Measurements from ENCODE around the gene TMEM240. TPM values are rescaled to one million over a fixed set of nuclear protein-coding genes. Genes with fewer than 3 reads are reported as not detected.

Gene TMEM240
- total and polyA plus RNA-seq, 2 experiments from 2014 or later, result 1.8 to 5.1 TPM

GRCh38 chr1:1489231-1489630 lies 51.2 kb downstream of the TMEM240 start:
- no peak for TF ChIP-seq CTCF (conservative IDR thresholded peaks at IDR 0.05; ENCODE audit: low read depth in 2 of 2)
- no peak for TF ChIP-seq STAT1 (IDR thresholded peaks at IDR 0.05; ENCODE audit: unreplicated experiment)
- no peak for TF ChIP-seq REST (IDR thresholded peaks at IDR 0.05; ENCODE audit: unreplicated experiment)
- TF ChIP-seq ZNF114 (CRISPR knock-in tag; IDR thresholded peaks at IDR 0.05), result no peak
- TF ChIP-seq EZH2phosphoT487 (IDR thresholded peaks at IDR 0.05; ENCODE audit: unreplicated experiment), result no peak
- TF ChIP-seq ZNF331 (CRISPR knock-in tag; IDR thresholded peaks at IDR 0.05; ENCODE audit: low read depth), result no peak
- no peak for TF ChIP-seq ETS1 (IDR thresholded peaks at IDR 0.05)
- no peak for TF ChIP-seq CREB1 (CRISPR knock-in tag; IDR thresholded peaks at IDR 0.05; ENCODE audit: low read depth)
- no peak for TF ChIP-seq ZNF462 (CRISPR knock-in tag; IDR thresholded peaks at IDR 0.05)
- no peak for TF ChIP-seq EZH2 (IDR thresholded peaks at IDR 0.05; ENCODE audit: low read depth, unreplicated experiment)
- TF ChIP-seq JUNB (IDR thresholded peaks at IDR 0.05; ENCODE audit: unreplicated experiment), result no peak
- Histone ChIP-seq H3K4me3 (no peak overlapping the region), H3K27ac (ENCODE audit: low read depth) (no peak overlapping the region), H3K79me2 (replicated peaks; ENCODE audit: insufficient read depth) (no peaks in the 10 kb centered on the region), H3F3A (replicated peaks; ENCODE audit: low read depth) (0 out of 2 replicates have a peak, but pooled peaks cover 10% of the 10 kb centered on the region), H3K36me3 (ENCODE audit: insufficient read depth) (peaks cover 15% of the 10 kb centered on the region), H3K9me2 (ENCODE audit: insufficient read depth) (no peaks in the 10 kb centered on the region), H2AFZ (no peak overlapping the region), H3K4me2 (no peak overlapping the region), H3K4me1 (ENCODE audit: insufficient read depth) (no peaks in the 10 kb centered on the region), H4K20me1 (replicated peaks; ENCODE audit: insufficient read depth) (peaks cover 11% of the 10 kb centered on the region), H3K27me3 (ENCODE audit: insufficient read depth) (no peaks in the 10 kb centered on the region)
- DNase-seq (ENCODE audit: low spot score) (no peak), ATAC-seq (no peak)
- H3K36me3 Mint-ChIP-seq (ENCODE audit: low read depth), result peaks cover 71% of the 10 kb centered on the region
- no peak overlapping the region for H3K27ac Mint-ChIP-seq
- H3K27me3 Mint-ChIP-seq (ENCODE audit: insufficient read depth, low read depth, poor library complexity), result peaks cover 2% of the 10 kb centered on the region
- no peak overlapping the region for H3K4me3 Mint-ChIP-seq
- H3K4me1 Mint-ChIP-seq, result no peaks in the 10 kb centered on the region; the same call in 2 of the 3 replicates
- no peaks in the 10 kb centered on the region; the same call in 2 of the 3 replicates for H3K9me3 Mint-ChIP-seq
